ENCODE results near the gene APOBR. TPM values are rescaled to one million over a fixed set of nuclear protein-coding genes. Genes with fewer than 3 reads are reported as not detected.

Gene APOBR
- total and polyA plus RNA-seq, 9 of the 15 experiments (the other 6 are each of a cell fraction or from before 2014, with no cell fraction given): 0.08 to 6.1 (median 2.8) TPM; not detected in 1

DNA sequence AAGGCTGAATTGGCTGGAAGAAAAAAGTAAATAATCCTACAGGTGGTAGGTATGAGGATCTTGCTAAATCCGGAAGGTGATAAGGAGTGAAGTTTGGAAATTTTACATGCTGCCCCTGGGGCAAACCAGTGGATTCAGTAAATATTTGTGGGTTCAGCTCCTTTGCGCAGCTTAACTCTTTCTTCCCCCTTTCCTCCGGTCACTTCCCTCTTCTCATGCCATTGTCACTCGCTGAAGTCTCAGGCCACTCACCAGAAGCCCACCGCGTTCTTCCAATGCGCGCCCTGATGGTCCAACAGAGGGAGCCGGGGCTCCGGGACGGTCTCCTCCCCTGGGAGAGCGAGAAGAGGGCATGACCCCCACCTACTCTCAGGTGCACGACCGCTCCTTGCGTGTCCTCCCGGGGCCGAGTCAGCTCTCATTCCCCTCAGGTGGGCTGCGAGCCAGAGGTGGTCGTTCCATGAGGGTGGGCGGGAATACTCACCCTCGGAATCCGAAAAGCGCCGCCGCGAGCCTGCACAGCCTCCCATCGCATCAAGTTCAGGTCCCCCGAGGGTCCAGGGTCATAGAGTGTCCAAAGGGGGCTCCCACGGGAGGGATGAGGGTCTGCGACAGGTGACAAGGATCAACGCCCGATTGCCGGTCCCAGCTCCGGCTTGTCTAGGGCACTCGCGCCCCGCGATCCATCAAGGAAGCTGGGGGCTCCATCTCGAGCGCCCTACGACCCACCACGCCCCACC lies 3.0 kb upstream of the APOBR start (continued):
- no peak for TF ChIP-seq BRF1 (IDR thresholded peaks at IDR 0.05; ENCODE audit: borderline replicate concordance, extremely low read depth, insufficient read length)
- TF ChIP-seq SP1 (CRISPR knock-in tag; IDR thresholded peaks at IDR 0.05): no peak; the same call in 1 of the 2 replicates
- TF ChIP-seq BCL6 (CRISPR knock-in tag; IDR thresholded peaks at IDR 0.05): no peak
- no peak for TF ChIP-seq KLF1 (tag; IDR thresholded peaks at IDR 0.05)
- no peak for TF ChIP-seq ZNF232 (CRISPR knock-in tag; IDR thresholded peaks at IDR 0.05)
- TF ChIP-seq, protein P1, sequence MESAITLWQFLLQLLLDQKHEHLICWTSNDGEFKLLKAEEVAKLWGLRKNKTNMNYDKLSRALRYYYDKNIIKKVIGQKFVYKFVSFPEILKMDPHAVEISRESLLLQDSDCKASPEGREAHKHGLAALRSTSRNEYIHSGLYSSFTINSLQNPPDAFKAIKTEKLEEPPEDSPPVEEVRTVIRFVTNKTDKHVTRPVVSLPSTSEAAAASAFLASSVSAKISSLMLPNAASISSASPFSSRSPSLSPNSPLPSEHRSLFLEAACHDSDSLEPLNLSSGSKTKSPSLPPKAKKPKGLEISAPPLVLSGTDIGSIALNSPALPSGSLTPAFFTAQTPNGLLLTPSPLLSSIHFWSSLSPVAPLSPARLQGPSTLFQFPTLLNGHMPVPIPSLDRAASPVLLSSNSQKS (CRISPR knock-in tag; IDR thresholded peaks at IDR 0.05): no peak
- TF ChIP-seq SAP30 (IDR thresholded peaks at IDR 0.05; ENCODE audit: borderline replicate concordance, insufficient read depth, low read depth, low read length, poor library complexity, severe bottlenecking): peak; percentile 49
- no peak for TF ChIP-seq TGIF2 (CRISPR knock-in tag; IDR thresholded peaks at IDR 0.05)
- peak; percentile 6; the same call in 1 of the 2 replicates for TF ChIP-seq EP400 (IDR thresholded peaks at IDR 0.05)
- TF ChIP-seq TAL1 (IDR thresholded peaks at IDR 0.05): no peak
- TF ChIP-seq ZNF696 (CRISPR knock-in tag; conservative IDR thresholded peaks at IDR 0.05): no peak
- TF ChIP-seq ZNF212 (CRISPR knock-in tag; IDR thresholded peaks at IDR 0.05): no peak
- TF ChIP-seq, protein P2, sequence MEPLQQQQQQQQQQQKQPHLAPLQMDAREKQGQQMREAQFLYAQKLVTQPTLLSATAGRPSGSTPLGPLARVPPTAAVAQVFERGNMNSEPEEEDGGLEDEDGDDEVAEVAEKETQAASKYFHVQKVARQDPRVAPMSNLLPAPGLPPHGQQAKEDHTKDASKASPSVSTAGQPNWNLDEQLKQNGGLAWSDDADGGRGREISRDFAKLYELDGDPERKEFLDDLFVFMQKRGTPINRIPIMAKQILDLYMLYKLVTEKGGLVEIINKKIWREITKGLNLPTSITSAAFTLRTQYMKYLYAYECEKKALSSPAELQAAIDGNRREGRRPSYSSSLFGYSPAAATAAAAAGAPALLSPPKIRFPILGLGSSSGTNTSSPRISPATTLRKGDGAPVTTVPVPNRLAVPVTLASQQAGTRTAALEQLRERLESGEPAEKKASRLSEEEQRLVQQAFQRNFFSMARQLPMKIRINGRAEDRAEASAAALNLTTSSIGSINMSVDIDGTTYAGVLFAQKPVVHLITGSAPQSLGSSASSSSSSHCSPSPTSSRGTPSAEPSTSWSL (CRISPR knock-in tag; IDR thresholded peaks at IDR 0.05; ENCODE audit: borderline replicate concordance): no peak
- no peak for TF ChIP-seq MEF2A (IDR thresholded peaks at IDR 0.05; ENCODE audit: control insufficient read depth, low read depth, low read length)
- TF ChIP-seq PHF8 (IDR thresholded peaks at IDR 0.05; ENCODE audit: borderline replicate concordance, low read length): peak; percentile 54; the same call in 1 of the 2 replicates
- TF ChIP-seq, protein P3, sequence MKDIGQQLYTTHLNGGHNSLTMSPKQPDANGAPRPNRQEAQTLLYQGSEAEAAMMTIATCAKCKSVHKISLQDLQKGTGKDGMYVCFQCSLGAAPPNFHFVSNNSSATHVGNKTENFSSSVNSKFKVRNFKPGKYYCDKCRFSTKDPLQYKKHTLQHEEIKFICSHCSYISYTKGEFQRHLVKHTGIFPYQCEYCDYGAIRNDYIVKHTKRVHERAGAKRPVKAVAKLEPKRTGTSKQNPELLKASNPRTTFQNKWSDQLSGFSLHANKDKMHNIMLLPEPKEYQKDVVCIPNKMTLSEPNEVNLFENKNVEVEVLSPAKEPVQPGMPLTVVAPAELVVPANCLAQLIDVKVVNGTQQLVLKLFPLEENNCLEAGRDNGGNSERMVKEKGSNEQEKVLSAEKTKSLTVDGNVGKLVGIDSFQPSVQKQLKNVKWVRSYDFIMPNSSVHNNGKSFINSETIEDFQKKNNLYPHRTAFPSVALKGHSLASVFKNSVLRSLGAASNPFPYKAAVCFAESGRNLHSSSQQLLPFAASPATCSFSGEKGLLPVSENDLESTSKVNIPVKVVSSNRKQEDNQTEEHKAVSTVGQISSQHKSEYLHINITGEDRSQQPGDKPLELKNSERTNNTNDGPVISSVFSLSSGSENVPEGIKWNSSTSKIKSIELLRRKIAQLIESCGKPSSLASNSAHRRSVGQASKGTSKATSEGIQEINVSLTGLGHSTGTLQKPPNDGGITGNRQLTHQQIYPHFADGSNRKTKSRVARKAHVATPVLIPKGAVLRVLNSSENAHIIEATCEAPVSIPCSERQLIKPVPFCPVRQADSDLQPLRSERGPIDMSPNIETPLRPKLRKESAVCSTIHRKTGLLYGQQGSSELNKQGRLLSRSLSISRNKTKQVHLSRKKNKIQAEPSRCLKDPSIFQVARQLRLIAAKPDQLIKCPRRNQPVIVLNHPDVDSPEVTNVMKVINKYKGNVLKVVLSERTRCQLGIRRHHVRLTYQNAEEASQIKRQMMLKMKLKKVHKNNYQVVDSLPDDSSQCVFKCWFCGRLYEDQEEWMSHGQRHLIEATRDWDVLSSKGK (CRISPR knock-in tag; IDR thresholded peaks at IDR 0.05): no peak
- no peak for TF ChIP-seq BMI1 (IDR thresholded peaks at IDR 0.05; ENCODE audit: low read length)
- no peak for TF ChIP-seq POLR2B (IDR thresholded peaks at IDR 0.05; ENCODE audit: low read depth, partially characterized antibody)
- TF ChIP-seq ID3 (CRISPR knock-in tag; IDR thresholded peaks at IDR 0.05): no peak
- TF ChIP-seq ID3 (tag; IDR thresholded peaks at IDR 0.05): 0 out of 2 replicates have a peak, but pooled peaks have one; percentile 13
- no peak for TF ChIP-seq PPARD (CRISPR knock-in tag; IDR thresholded peaks at IDR 0.05)
